ENCODE measurements around the gene CCSER2. TPM values are rescaled to one million over a fixed set of nuclear protein-coding genes. Genes with fewer than 3 reads are reported as not detected.
A peak's percentile ranks its signal among the peaks of the same experiment; 100 is the strongest.

The CCSER2 gene
- total RNA-seq, 1 experiment from 2014 or later, result 56.6 TPM

GRCh38 chr10:84375011-84375410 is 46.6 kb downstream of the CCSER2 start:
- no peaks in the 10 kb centered on the region for H3K9me3 ChIP-seq (ENCODE audit: insufficient read depth, low read depth)
- H3K4me2 ChIP-seq, result no peak overlapping the region
- H4K20me1 ChIP-seq (ENCODE audit: insufficient read depth), result peaks cover 12% of the 10 kb centered on the region; the same call in 1 of the 2 replicates
- no peaks in the 10 kb centered on the region for H3K9me2 ChIP-seq (ENCODE audit: insufficient read depth)
- CTCF ChIA-PET, result interaction anchor here (1.4 to 2.0 kb wide), 2 partner anchors 107 to 163 kb away, joined by 3 to 14 read pairs; no protein-coding TSS in a partner anchor
- H3F3A ChIP-seq (ENCODE audit: insufficient read depth, low read depth), result no peaks in the 10 kb centered on the region
- H3K4me3 ChIP-seq, result no peak overlapping the region
- H3K36me3 ChIP-seq (ENCODE audit: low read depth), result peaks cover 15% of the 10 kb centered on the region
- H3K4me1 ChIP-seq (replicated peaks; ENCODE audit: insufficient read depth), result peaks cover 10% of the 10 kb centered on the region
- no peak overlapping the region for H2AFZ ChIP-seq
- no peak overlapping the region for H3K27ac ChIP-seq
- POLR2A ChIA-PET (ENCODE audit: unreplicated experiment), result no interaction called here
- no TSS peak for BruUV-seq (replicated peaks)
- no peaks in the 10 kb centered on the region for H3K27me3 ChIP-seq (ENCODE audit: insufficient read depth, low read depth)
- DNase-seq, result peak; percentile 27 to 61
- TF ChIP-seq CTCF (conservative IDR thresholded peaks at IDR 0.05) (peak; percentile 87), EZH2 (IDR thresholded peaks at IDR 0.05; ENCODE audit: low read depth) (no peak)
- intact Hi-C loops (cut with micrococcal nuclease; ENCODE audit: unreplicated experiment), result loop anchor here (1.0 kb wide), 3 partner anchors 55 to 162 kb away; no protein-coding TSS in a partner anchor
- 0 out of 2 replicates have a peak, but pooled peaks cover 3% of the 10 kb centered on the region for H3K79me2 ChIP-seq (ENCODE audit: low read depth)

- Histone ChIP-seq H3K36me3 (ENCODE audit: low read depth) (peaks cover 20% of the 10 kb centered on the region), H3K27me3 (ENCODE audit: insufficient read depth, low read depth) (no peaks in the 10 kb centered on the region), H3K4me2 (no peak overlapping the region), H3K79me2 (ENCODE audit: low read depth) (0 out of 2 replicates have a peak, but pooled peaks cover 3% of the 10 kb centered on the region), H4K20me1 (ENCODE audit: insufficient read depth) (peaks cover 12% of the 10 kb centered on the region; the same call in 1 of the 2 replicates), H3F3A (ENCODE audit: insufficient read depth, low read depth) (no peaks in the 10 kb centered on the region), H3K9me2 (ENCODE audit: insufficient read depth) (no peaks in the 10 kb centered on the region), H3K4me3 (no peak overlapping the region), H2AFZ (no peak overlapping the region), H3K9me3 (ENCODE audit: insufficient read depth, low read depth) (no peaks in the 10 kb centered on the region), H3K4me1 (replicated peaks; ENCODE audit: insufficient read depth) (peaks cover under 1% of the 10 kb centered on the region; the same call in 1 of the 2 replicates), H3K27ac (no peak overlapping the region)
- BruUV-seq (replicated peaks), result no TSS peak
- TF ChIP-seq EZH2 (IDR thresholded peaks at IDR 0.05; ENCODE audit: low read depth) (no peak), CTCF (conservative IDR thresholded peaks at IDR 0.05) (no peak)
- intact Hi-C loops (cut with micrococcal nuclease; ENCODE audit: unreplicated experiment), result loop anchor here (1.0 kb wide), 3 partner anchors 54 to 161 kb away; no protein-coding TSS in a partner anchor
- DNase-seq, result no peak
- POLR2A ChIA-PET (ENCODE audit: unreplicated experiment), result no interaction called here
- CTCF ChIA-PET, result interaction anchor here (0.7 to 1.4 kb wide), 3 partner anchors 108 to 161 kb away, joined by 3 read pairs; no protein-coding TSS in a partner anchor
These were observed 47.5 kb downstream of the CCSER2 start for GRCh38 chr10:84375881-84376280.

GRCh38 chr10:84388148-84388547 is 59.8 kb downstream of the CCSER2 start:
- Histone ChIP-seq H3K4me3 (no peak overlapping the region), H3K9me2 (ENCODE audit: insufficient read depth) (no peaks in the 10 kb centered on the region; the same call in 1 of the 2 replicates), H3F3A (ENCODE audit: insufficient read depth, low read depth) (no peaks in the 10 kb centered on the region), H4K20me1 (ENCODE audit: insufficient read depth) (no peaks in the 10 kb centered on the region), H2AFZ (no peak overlapping the region), H3K4me2 (no peak overlapping the region), H3K4me1 (replicated peaks; ENCODE audit: insufficient read depth) (no peaks in the 10 kb centered on the region), H3K79me2 (ENCODE audit: low read depth) (no peaks in the 10 kb centered on the region), H3K36me3 (ENCODE audit: low read depth) (0 out of 2 replicates have a peak, but pooled peaks cover 3% of the 10 kb centered on the region), H3K27ac (no peak overlapping the region), H3K27me3 (ENCODE audit: insufficient read depth, low read depth) (no peaks in the 10 kb centered on the region), H3K9me3 (ENCODE audit: insufficient read depth, low read depth) (peaks cover 9% of the 10 kb centered on the region; the same call in 1 of the 2 replicates)
- intact Hi-C loops (cut with micrococcal nuclease; ENCODE audit: unreplicated experiment), result no loop called here
- ChIA-PET CTCF (interaction anchor here (0.6 kb wide), 1 partner anchor 85 kb away, joined by 4 read pairs; no protein-coding TSS in a partner anchor), POLR2A (ENCODE audit: unreplicated experiment) (no interaction called here)
- DNase-seq, result no peak
- TF ChIP-seq CTCF (conservative IDR thresholded peaks at IDR 0.05) (no peak), EZH2 (IDR thresholded peaks at IDR 0.05; ENCODE audit: low read depth) (no peak)
- no TSS peak for BruUV-seq (replicated peaks)
